ENCODE results near the gene SP2.

GRCh38 chr17:47946516-47946915 lies 50.5 kb downstream of the SP2 start:
- TF ChIP-seq CTCF (conservative IDR thresholded peaks at IDR 0.05 in 1 of 2, IDR thresholded peaks at IDR 0.05 in 1 of 2; ENCODE audit: low read depth in 1 of 2, low read length in 2 of 2): no peak
- TF ChIP-seq EZH2 (IDR thresholded peaks at IDR 0.05; ENCODE audit: low read length, missing control alignments): no peak
